Right ventricle myocardium inferior (tissue), 1 donor: ENCODE data around the gene ALLC. TPM values are rescaled to one million over a fixed set of nuclear protein-coding genes. Genes with fewer than 3 reads are reported as not detected.
"Not testable (repeated sequence)": the region's sequence is repeated elsewhere in the genome, so short reads cannot be mapped to it uniquely, and the experiment has no call there.

ENCODE experiments used
- ATAC-seq: fragments of 200-7000 bp; cut with Tn5 transposase; one replicate; pipeline ENCODE4 v1.9.1; 2020; ENCODE audit warnings: mild to moderate bottlenecking, moderate library complexity
- DNase-seq: peaks from one replicate; pipeline ENCODE4 v3.0.0; 2021; ENCODE audit errors: missing footprints
- intact Hi-C: fragments of 100-400 bp; cut with DNase I; formaldehyde crosslinking; loops from one replicate; pipeline ENCODE4 v1.11.0; 2022
- long read RNA-seq: library from polyadenylated mRNA; unstranded; transcript quantifications from one replicate; pipeline ENCODE4 v2.0.0, GENCODE V29; 2021
- total RNA-seq: library from RNA; stranded (reverse); fragmentation: NEBNext Ultra II Directional; extraction: Animal tissue kit (Norgen Biotek cat#: 25700); gene quantifications from one replicate; pipeline ENCODE4 v1.2.1, GENCODE V29; 2021
- donor health status: DM: no; HTN: yes; CAD: no; lungs with severe emphysema.

The ALLC gene
- not detected for total RNA-seq
- long read RNA-seq = 0 reads

DNA sequence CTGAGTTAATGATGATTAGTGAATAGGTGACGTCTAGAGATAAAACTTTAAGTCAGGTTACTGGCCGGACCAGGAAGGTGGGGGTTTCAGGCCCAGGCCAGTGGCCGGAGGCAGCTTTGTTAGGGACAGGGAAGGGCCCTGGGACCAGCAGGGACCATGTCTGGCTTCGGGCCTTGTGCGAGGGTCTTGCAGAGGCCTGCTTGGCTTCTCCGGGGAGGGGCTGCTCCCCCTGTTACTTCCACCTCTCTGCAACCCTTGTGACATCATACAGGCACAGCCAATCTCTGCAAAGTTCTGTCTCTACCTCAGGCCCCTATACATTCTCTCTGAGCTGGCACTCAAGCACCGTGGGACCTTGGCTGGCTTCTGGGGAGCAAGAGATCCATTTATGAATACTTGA, at the start of gene ALLC:
Gene ALLC (plus strand): TSS at position 320 of the 400 bp plus-strand sequence. CDS start 12,958 bp downstream, outside the sequence.
- DNase-seq = no peak
- intact Hi-C loops = no loop called here
- no peak for ATAC-seq

DNA sequence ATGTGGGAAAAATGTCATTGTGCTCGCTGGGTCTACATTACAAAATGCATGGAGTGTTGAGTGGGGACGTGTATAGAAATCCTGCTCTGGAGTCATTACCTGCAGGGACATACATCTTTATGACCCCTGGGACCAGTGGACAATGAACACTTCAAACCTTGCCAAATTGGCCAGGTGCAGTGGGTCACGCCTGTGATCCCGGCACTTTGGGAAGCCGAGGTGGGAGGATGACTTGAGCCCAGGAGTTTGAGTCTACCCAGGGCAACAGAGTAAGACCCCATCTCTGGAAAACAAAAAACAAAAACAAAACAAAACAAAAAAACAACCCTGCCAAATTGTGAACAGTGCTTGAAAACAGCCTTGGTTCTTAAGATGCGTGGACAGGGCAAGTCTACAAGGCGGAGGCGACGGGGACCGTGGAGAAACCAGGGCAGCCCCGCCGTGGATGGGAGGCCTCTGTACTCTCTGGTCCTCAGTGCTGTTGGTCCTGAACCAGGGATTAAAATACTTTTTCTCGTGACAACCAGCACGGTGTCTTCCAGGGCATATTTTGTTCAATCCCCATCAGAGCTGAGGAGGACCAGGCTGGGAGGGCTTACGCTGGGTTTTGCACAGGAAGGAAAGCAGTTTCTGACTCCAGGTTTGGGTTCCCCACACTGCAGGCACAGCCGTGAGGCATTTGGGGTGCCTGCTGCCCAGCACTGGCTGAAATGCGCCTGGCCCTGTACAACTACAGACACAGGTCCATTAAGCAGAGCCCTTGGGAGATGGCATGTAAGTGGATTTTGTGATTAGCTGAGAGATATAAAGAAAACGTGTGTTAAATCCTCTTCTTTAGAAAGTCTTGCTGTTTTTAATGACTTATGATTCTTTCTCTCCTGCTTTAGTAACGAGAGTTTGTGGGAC, 49.4 kb upstream of the ALLC start:
- DNase-seq (no peak), ATAC-seq (no peak)
- intact Hi-C loops = no loop called here

DNA sequence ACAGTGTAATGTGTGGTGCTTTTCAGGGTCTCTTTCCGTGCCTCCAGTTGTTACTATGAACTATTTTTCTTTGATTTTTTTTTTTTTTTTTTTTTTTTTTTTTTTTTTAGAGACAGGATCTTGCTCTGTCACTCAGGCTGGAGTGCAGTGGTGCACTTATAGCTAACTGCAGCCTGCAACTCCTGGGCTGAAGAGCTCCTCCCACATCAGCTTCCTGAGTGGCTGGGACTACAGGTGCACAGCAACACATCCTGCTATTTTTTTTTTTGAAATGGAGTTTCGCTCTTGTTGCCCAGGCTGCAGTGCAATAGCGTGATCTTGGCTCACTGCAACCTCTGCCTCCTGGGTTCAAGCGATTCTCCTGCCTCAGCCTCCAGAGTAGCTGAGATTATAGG, 48.7 kb upstream of the ALLC start:
- not testable (repeated sequence) for ATAC-seq, DNase-seq

DNA sequence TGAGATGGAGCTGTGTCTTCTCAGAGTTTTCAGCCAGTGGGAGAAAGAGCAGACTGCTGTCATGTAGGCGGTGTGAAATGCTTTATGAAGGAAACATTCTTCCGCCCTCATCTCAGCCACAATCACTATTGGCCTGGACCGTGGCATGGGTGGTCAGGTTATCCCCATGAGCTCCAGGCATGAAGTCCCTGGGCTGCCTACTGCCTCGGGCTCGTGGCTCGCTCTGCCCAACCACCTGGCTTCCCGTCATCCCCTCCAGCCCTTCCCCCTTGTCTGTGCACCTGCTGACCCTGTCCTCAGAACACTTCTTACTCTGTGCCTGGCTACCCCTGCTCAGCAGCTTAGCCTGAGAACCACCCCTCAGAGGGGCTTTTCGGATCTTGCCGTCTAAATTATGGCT, 47.6 kb upstream of the ALLC start:
- DNase-seq (no peak), ATAC-seq (no peak)
- intact Hi-C loops = no loop called here

More for the DNA sequence above, 48.7 kb upstream of the ALLC start:
- intact Hi-C loops = not testable (repeated sequence)

DNA sequence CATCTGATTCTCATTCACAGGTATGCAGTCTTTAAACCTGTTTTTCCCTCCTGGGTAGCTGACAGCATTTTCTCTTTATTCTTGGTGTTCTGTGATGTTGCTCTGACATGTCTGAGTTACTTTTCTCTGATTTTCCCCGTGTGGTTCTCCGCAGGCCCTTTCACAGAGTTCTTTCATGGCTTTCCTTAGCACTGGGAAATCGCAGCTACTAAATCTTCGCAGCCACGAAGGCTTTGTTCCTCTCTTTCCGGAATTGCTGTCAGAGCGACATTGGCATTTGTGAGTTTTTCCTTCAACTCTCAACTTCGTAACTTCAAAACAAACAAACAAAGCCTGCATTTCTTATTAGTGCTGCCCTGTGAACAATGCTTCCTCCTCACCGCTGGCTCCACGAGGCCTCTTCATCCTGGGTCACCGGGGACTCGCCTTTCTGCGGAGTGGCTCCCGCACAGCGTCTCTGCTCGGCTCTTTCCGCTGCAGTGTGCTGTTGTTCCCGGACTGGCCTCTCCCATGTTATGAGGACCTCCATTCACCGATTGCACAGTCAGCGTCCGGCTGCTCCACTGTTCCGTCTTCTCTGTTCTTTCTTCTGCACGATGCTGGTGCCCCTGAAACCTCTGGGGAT, 47.0 kb upstream of the ALLC start:
- DNase-seq = no peak
- no peak for ATAC-seq
- intact Hi-C loops = no loop called here

DNA sequence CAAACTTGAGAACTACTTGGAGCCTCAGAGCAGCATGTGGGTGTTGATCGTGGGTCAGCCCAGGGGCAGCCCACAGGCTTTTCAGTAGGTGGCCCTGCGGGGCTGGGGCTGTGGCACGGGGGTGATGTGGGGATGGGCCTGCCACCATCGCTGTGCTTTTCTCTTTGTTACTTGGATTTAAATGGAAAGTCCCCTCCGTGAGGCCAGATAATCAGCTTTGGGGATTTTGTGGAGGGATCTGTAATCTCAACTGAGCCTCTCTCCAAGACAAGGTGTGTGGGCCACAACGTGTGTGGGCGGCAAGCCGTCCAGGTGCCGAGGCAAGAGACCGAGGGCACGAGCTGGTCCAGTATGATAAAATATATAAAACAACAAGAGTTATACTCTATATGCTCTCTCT, 46.4 kb upstream of the ALLC start:
- no peak for ATAC-seq
- DNase-seq = no peak
- intact Hi-C loops = no loop called here

DNA sequence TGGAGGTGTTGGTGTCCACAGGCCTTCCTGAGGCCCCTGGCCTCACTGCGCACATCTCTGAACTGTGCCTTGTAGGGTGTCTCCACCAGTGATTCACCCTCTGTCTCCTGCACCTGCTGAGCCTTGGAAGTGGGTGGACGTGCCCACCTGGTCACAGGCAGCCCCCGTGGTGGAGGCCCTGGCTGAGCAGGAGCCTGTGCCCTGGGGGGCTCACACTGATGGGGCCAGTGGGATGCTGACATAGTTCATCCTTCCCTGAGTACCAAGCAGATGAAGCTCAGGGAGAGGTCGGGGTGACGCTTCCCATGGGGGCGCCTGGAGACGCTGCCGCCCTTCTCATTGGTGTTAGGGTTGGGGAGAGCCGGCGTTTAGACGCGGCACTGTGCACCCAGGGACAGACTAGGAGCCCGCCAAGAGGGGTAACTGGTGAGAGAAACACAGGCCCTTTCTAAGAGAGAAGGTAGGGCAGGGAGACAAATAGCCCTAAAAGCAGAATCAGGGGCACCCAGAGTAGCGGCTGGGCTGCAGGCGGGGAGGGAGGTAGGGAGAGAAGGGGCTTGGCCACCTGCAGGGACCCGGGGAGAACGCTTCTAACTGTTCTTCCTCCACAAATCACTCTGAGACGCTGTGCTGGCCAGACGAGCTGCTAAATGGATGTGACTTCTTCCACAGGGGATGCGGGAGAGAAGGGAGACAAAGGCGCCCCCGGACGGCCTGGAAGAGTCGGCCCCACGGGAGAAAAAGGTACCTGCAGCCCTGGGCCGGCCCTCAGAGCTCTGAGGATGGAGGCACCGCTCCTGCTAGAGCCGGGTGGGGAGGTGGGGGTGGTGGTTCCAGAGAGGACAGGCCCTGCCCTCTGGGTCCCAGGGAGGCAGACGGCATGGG, 45.1 kb upstream of the ALLC start:
- ATAC-seq = no peak
- intact Hi-C loops = no loop called here
- no peak for DNase-seq

DNA sequence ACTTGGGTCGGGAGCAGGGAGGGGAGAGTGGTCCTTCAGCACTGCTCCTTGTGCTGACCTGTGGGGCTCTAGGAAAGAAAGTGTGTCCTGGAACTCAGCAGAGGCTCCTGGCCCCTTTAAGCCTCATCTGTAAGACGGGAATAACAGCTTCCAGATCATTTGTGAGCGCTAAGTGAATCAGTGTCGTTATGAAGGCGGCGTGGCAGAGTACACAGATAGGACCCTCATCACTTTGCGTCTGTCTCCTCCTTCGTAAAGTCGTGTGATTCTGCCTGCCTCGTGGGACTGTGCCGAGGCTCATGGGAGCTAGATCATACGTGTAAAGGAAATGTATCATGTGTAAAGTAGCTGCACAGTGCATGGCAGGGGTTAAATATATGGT, 44.5 kb upstream of the ALLC start:
- ATAC-seq (no peak), DNase-seq (no peak)
- intact Hi-C loops = no loop called here

DNA sequence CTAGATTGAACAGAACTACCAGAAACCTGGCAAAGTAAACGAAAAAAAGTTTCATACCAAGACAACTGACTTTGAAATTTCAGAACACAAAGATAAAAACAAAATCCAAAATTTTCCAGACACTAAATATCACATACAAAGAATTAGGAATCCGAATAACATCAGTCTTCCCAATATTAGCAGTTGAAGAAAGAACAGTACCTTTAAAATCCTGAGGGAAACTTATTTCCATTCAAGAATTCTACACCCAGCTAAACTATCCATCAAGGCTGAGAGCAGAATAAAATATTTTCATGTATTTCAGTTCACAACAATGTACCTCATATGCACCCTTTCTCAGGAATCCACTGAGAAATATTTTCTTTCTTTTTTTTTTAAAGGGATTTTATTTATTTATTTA, 43.3 kb upstream of the ALLC start:
- intact Hi-C loops, ATAC-seq: not testable (repeated sequence)

DNA sequence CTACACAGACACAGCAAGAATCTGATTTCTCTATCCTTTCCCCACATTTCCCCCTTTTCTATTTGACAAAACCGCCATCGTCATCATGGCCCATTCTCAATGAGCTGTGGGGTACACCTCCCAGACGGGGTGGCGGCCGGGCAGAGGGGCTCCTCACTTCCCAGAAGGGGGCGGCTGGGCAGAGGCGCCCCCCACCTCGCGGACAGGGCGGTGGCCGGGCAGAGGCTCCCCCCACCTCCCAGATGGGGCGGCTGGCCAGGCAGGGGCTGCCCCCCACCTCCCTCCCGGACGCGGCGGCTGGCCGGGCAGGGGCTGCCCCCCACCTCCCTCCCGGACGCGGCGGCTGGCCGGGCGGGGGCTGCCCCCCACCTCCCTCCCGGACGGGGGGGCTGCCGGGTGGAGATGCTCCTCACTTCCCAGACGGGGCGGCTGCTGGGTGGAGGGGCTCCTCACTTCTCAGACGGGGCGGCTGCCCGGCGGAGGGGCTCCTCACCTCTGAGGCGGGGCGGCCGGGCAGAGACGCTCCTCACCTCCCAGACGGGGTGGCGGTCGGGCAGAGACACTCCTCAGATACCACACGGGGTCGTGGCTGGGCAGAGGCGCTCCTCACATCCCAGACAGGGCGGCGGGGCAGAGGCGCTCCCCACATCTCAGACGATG, 42.3 kb upstream of the ALLC start:
- ATAC-seq, DNase-seq, intact Hi-C loops: not testable (repeated sequence)

More for the DNA sequence above, 43.3 kb upstream of the ALLC start:
- DNase-seq = not testable (repeated sequence)

DNA sequence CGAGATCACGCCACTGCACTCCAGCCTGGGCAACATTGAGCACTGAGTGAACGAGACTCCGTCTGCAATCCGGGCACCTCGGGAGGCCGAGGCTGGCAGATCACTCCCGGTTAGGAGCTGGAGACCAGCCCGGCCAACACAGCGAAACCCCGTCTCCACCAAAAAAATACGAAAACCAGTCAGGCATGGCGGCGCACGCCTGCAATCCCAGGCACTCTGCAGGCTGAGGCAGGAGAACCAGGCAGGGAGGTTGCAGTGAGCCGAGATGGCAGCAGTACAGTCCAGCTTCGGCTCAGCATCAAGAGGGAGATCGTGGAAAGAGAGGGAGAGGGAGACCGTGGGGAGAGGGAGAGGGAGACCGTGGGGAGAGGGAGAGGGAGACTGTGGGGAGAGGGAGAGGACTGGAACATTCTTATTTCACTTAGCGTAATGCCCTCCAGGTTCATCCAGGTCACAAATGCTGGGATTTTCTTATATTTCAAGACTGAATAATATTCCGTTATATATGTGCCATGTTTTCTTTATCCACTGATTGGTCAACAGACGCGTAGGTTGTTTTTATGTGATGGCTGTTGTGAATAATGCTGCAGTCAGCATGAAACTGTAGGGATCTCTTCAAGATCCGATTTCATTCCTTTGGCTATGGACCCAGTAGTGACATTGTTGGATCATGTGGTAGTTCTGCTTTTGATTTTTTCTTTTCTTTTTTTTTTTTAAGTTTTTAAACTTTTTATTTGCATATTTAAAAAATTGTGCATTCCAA, 41.4 kb upstream of the ALLC start:
- intact Hi-C loops, ATAC-seq, DNase-seq: not testable (repeated sequence)

DNA sequence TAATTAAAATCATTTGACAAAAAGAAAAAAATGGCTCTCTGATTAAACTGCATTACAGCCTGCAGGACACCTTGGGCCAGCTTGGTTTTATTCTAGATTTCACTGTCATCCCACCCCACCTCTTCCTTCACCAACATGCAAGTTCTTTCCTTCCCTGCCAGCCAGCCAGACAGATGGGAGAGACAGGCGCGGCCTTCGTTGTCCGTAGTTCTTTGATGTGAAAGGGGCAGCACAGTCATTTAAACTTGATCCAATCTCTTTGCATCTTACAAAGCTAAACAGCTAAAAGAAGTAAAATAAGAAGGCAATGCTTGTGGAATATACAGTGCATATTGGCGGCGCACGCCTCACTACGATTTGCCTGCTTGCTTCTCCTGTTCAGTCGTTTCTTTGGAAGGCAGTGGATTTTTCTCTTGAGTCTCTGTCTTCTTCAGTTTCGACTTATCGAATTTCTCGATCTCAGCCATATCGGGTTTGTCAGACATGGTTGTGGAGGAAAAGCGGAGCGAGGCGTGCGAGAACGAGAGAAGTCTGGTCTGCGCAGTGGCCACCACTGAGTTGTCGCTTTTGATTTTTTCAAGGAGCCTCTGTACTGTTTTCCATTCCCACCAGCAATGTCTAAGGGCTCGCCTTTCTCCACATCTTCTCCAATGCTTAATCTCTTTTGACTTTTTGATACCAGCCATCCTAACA, 40.7 kb upstream of the ALLC start:
- ATAC-seq (no peak), DNase-seq (no peak)
- intact Hi-C loops = no loop called here

DNA sequence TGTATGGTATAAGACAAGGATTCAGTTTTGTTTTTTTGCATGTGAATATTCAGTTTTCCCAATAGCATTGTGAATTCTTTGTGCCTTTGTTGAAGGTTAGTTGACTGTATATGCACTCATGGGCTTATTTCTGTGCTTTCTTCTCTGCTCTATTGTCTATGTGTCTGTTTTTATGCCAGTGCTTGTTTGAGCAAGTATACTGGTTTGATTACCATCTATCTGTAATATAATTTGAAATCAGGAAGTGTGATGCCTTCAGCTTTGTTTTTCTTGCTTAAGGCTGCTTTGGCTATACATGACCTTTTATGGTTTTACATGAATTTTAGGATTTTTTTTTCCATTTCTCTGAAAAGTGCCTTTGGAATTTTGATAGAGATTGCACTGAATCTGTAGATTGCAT, 39.6 kb upstream of the ALLC start:
- intact Hi-C loops = no loop called here
- no peak for ATAC-seq
- DNase-seq = no peak

DNA sequence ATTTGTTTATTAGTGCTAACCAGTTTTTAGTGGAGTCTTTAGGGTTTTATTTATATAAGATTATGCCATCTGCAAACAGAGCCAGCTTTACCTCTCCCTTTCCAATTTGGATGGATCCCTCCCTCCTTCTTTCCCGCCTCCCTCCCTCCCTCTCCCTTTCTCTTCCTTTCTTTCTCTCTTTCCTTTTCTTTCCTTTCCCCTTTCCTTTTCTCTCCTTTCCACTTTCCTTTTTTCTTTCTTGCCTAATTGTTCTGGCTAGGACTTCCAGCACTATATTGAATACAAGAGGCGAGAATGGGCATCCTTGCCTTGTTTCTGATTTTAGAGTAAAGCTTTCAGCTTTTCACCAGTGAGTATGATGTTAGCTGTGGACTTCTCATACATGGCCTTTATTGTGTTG, 39.0 kb upstream of the ALLC start:
- DNase-seq = no peak
- no peak for ATAC-seq
- intact Hi-C loops = no loop called here

DNA sequence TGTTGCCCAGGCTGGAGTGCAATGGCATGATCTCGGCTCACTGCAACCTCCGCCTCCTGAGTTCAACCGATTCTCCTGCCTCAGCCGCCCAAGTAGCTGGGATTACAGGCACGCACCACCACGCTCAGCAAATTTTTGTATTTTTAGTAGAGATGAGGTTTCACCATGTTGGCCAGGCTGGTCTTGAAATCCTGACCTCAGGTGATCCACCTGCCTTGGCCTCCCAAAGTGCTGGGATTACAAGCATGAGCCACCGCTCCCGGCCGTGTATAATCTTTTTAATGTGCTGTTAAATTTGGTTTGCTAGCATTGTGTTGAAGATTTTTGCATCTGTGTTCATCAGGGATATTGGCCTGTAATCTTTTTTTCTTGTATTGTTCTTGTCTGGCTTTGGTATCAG, 38.3 kb upstream of the ALLC start:
- intact Hi-C loops, DNase-seq, ATAC-seq: not testable (repeated sequence)

DNA sequence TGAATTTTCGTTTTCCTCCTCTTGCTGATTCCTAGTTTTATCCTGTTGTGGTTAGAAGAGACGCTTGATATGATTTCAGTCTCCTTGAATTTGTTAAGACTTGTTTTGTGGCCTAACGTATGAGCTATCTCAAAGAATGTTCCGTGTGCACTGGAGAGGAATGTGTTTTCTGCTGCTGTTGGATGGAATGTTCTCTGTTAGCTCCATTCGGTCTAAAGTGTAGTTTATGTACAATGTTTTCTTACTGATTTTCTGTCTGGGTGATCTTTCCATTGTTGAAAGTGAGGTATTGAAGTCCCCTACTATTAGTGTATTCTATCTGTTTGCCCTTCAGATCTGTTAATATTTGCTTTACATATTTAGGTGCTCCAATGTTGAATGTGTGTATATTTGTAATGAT, 37.2 kb upstream of the ALLC start:
- DNase-seq (no peak), ATAC-seq (no peak)
- intact Hi-C loops = no loop called here

DNA sequence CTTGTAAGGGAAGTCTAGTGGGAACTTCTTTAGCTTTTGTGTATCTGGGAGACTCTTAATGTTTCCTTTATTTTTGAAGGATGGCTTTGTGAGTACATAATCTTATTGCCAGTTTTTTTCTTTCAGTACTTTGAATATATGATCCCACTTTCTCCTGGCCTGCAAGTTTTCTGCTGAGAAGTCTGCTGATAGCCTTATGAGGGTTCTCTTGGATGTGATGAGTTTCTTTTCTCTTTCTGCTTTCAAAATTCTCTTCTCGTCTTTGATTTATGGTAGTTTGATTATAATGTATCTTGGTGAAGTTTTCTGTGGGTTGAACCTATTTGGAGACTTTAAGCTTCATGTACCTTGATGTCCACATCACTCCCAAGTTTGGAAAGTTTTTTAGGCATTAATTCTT, 35.0 kb upstream of the ALLC start:
- intact Hi-C loops = no loop called here
- DNase-seq = no peak
- no peak for ATAC-seq
